HG02642 (cell line): ENCODE data around the gene KIF2C.
"Not testable (repeated sequence)": the region's sequence is repeated elsewhere in the genome, so short reads cannot be mapped to it uniquely, and the experiment has no call there.

ENCODE experiments used
- ATAC-seq: cut with Tn5 transposase; IDR thresholded peaks from one replicate; pipeline ENCODE4 v1.9.1; 2021; ENCODE audit warnings: mild to moderate bottlenecking; ENCODE audit not compliant: unreplicated experiment, poor library complexity

The KIF2C gene

GRCh38 chr1:44808938-44809917 lies 69.6 kb downstream of the KIF2C start:
- peak; percentile 46 for ATAC-seq

GRCh38 chr1:44810101-44810761 lies 70.6 kb downstream of the KIF2C start:
- ATAC-seq: no peak

- not testable (repeated sequence) for ATAC-seq
Observed at GRCh38 chr1:44810762-44811105, 71.1 kb downstream of the KIF2C start.

GRCh38 chr1:44811234-44811633 lies 71.6 kb downstream of the KIF2C start:
- no peak for ATAC-seq

GRCh38 chr1:44812822-44813543 lies 73.3 kb downstream of the KIF2C start:
- ATAC-seq: no peak

- not testable (repeated sequence) for ATAC-seq
Observed at GRCh38 chr1:44815926-44816325, 76.3 kb downstream of the KIF2C start.

- ATAC-seq: no peak
Observed at GRCh38 chr1:44817307-44817706, 77.7 kb downstream of the KIF2C start.
